ENCODE results near the gene C1QTNF9B.

The C1QTNF9B gene

GRCh38 chr13:23861310-23861709 is 36.0 kb downstream of the C1QTNF9B start:
- DNase-seq (ENCODE audit: extremely low spot score, insufficient read length, low read depth) = no peak
- no peak for FAIRE-seq

- FAIRE-seq (no peak), DNase-seq (ENCODE audit: extremely low spot score, insufficient read length, low read depth) (no peak)
These were observed 37.4 kb downstream of the C1QTNF9B start for GRCh38 chr13:23859904-23860303.

- DNase-seq (ENCODE audit: extremely low spot score, insufficient read length, low read depth) = no peak
- FAIRE-seq = no peak
These were observed 37.8 kb downstream of the C1QTNF9B start for GRCh38 chr13:23859455-23859854.

GRCh38 chr13:23858546-23858945 is 38.8 kb downstream of the C1QTNF9B start:
- no peak for DNase-seq (ENCODE audit: extremely low spot score, insufficient read length, low read depth)
- FAIRE-seq = no peak

GRCh38 chr13:23856008-23856750 is 41.1 kb downstream of the C1QTNF9B start:
- no peak for DNase-seq (ENCODE audit: extremely low spot score, insufficient read length, low read depth)
- FAIRE-seq = no peak

- peak; percentile 51 for FAIRE-seq
- no peak for DNase-seq (ENCODE audit: extremely low spot score, insufficient read length, low read depth)
These were observed 41.9 kb downstream of the C1QTNF9B start for GRCh38 chr13:23855360-23855759.

- FAIRE-seq (peak; percentile 67), DNase-seq (ENCODE audit: extremely low spot score, insufficient read length, low read depth) (no peak)
These were observed 45.0 kb downstream of the C1QTNF9B start for GRCh38 chr13:23852351-23852750.

GRCh38 chr13:23851106-23851505 is 46.2 kb downstream of the C1QTNF9B start:
- DNase-seq (ENCODE audit: extremely low spot score, insufficient read length, low read depth) = no peak
- no peak for FAIRE-seq

- DNase-seq (ENCODE audit: extremely low spot score, insufficient read length, low read depth) (no peak), FAIRE-seq (peak; percentile 26)
These were observed 47.2 kb downstream of the C1QTNF9B start for GRCh38 chr13:23850134-23850533.

- no peak for FAIRE-seq
- DNase-seq (ENCODE audit: extremely low spot score, insufficient read length, low read depth) = no peak
These were observed 47.6 kb downstream of the C1QTNF9B start for GRCh38 chr13:23849670-23850069.

- FAIRE-seq = peak; percentile 72
These were observed 48.6 kb downstream of the C1QTNF9B start for GRCh38 chr13:23848646-23849141.

GRCh38 chr13:23848019-23848418 is 49.3 kb downstream of the C1QTNF9B start:
- FAIRE-seq = no peak
- no peak for DNase-seq (ENCODE audit: extremely low spot score, insufficient read length, low read depth)

More at GRCh38 chr13:23848646-23849141, 48.6 kb downstream of the C1QTNF9B start:
- DNase-seq (ENCODE audit: extremely low spot score, insufficient read length, low read depth) = no peak

- no peak for FAIRE-seq
- no peak for DNase-seq (ENCODE audit: extremely low spot score, insufficient read length, low read depth)
These were observed 49.8 kb downstream of the C1QTNF9B start for GRCh38 chr13:23847497-23847896.

GRCh38 chr13:23845105-23845725 is 52.1 kb downstream of the C1QTNF9B start:
- FAIRE-seq = no peak

GRCh38 chr13:23844132-23844531 is 53.2 kb downstream of the C1QTNF9B start:
- DNase-seq (ENCODE audit: extremely low spot score, insufficient read length, low read depth) (no peak), FAIRE-seq (peak; percentile 84)

More at GRCh38 chr13:23845105-23845725, 52.1 kb downstream of the C1QTNF9B start:
- DNase-seq (ENCODE audit: extremely low spot score, insufficient read length, low read depth) = no peak

- DNase-seq (ENCODE audit: extremely low spot score, insufficient read length, low read depth) (no peak), FAIRE-seq (no peak)
These were observed 53.9 kb downstream of the C1QTNF9B start for GRCh38 chr13:23843436-23843835.

GRCh38 chr13:23842406-23842805 is 54.9 kb downstream of the C1QTNF9B start:
- DNase-seq (ENCODE audit: extremely low spot score, insufficient read length, low read depth) (no peak), FAIRE-seq (no peak)
